Measurements from ENCODE around the gene POLR3B.
"Not testable (repeated sequence)": the region's sequence is repeated elsewhere in the genome, so short reads cannot be mapped to it uniquely, and the experiment has no call there.

POLR3B gene

DNA sequence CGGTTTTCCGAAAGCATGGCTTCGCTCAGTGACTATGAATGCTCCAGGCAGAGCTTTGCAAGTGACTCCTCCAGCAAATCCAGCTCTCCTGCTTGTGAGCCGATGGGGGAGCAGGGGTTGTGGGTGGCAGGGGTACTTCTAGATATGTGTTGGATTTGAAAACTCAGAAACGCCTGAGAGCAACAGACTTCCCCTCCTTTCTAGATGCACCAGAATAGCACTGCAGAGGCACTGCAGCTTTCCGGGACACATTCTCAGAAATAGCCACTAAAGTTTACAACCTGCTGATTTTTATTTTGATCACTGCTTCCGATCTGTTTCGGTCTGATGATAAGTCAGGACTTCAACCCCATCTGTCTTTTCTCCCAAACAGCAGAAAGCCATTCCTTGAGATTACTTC, 46.4 kb upstream of the POLR3B start:
- Histone ChIP-seq H3K9me3 (no peaks in the 10 kb centered on the region), H3K36me3 (no peaks in the 10 kb centered on the region), H3K27me3 (peaks cover 3% of the 10 kb centered on the region; the same call in 1 of the 2 replicates), H3K4me1 (no peaks in the 10 kb centered on the region), H3K4me3 (ENCODE audit: low read depth, low read length) (no peak overlapping the region)
- DNase-seq: no peak
- TF ChIP-seq, protein P1, sequence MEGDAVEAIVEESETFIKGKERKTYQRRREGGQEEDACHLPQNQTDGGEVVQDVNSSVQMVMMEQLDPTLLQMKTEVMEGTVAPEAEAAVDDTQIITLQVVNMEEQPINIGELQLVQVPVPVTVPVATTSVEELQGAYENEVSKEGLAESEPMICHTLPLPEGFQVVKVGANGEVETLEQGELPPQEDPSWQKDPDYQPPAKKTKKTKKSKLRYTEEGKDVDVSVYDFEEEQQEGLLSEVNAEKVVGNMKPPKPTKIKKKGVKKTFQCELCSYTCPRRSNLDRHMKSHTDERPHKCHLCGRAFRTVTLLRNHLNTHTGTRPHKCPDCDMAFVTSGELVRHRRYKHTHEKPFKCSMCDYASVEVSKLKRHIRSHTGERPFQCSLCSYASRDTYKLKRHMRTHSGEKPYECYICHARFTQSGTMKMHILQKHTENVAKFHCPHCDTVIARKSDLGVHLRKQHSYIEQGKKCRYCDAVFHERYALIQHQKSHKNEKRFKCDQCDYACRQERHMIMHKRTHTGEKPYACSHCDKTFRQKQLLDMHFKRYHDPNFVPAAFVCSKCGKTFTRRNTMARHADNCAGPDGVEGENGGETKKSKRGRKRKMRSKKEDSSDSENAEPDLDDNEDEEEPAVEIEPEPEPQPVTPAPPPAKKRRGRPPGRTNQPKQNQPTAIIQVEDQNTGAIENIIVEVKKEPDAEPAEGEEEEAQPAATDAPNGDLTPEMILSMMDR (IDR thresholded peaks at IDR 0.05; ENCODE audit: low read depth, low read length): no peak

DNA sequence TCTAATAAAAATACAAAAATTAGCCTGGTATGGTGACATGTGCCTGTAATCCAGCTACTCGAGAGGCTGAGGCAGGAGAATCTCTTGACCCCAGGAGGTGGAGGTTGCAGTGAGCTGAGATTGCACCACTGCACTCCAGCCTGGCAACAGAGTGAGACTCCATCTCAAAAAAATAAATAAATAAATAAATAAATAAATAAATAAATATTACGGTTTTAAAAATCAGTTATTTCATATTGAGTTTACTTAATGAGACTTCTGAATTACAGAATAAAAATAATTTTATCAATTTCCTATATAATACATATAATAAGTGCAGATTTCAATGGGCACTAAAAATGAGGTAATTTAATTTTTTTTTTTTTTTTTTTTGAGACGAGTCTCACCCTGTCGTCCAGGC, 44.1 kb upstream of the POLR3B start:
- not testable (repeated sequence) for H3K4me1 ChIP-seq; H3K36me3 ChIP-seq; H3K4me3 ChIP-seq (ENCODE audit: low read depth, low read length); DNase-seq; H3K9me3 ChIP-seq; H3K27me3 ChIP-seq

DNA sequence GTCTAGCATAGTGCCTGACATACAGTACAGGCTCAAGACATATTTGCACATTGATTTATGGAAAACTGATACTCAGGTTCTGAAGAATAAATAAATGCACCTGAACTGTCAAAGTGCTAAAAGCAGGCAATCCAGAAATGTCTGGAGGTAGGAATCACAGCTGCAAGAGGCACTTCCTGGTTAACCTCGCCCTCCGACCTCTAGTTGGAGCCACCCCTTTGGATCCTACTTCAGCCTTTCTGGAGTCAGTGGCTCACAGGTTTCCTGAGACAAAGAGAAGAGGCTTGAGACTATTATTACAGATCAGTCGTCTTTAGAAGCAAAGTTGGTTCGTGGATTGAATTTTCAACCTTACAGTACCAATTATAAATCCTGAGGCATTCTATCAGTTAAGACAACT, 42.0 kb upstream of the POLR3B start:
- Histone ChIP-seq H3K4me3 (ENCODE audit: low read depth, low read length) (no peak overlapping the region), H3K27me3 (no peaks in the 10 kb centered on the region), H3K36me3 (no peaks in the 10 kb centered on the region), H3K4me1 (no peaks in the 10 kb centered on the region), H3K9me3 (no peaks in the 10 kb centered on the region)
- no peak for DNase-seq
- TF ChIP-seq, protein P1 (IDR thresholded peaks at IDR 0.05; ENCODE audit: low read depth, low read length): no peak

DNA sequence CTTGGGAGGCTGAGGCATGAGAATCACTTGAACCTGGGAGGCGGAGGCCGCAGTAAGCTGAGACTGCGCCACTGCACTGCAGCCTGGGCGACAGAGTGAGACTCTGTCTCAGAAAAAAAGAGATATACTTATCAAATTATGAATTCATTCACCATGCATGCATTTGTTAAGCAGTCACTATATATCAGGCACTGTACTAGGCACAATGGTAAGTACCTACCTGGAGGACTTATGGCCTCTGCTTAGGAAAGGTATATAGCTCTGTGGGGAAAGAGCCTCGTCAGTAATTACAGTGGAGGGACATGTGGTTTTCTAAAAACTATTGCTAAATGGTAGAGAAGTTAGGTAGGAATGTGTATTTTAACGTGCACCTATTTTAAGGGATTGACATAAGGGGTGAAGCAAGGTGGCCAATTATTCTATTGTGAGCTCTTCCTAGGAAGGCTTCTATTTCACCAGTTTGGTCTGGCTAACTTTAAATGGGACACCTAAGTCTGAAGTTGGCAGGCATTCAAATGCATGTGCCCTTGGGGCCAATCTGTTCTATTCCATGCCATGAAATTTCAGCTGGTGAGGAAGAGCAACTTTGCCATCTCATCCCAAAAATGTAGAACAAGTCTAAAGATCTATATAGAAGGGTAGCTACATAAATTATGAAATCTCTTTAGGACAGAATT, 40.0 kb upstream of the POLR3B start:
- no peak overlapping the region for H3K4me3 ChIP-seq (ENCODE audit: low read depth, low read length)
- no peaks in the 10 kb centered on the region for H3K36me3 ChIP-seq
- DNase-seq: no peak
- TF ChIP-seq, protein P1 (IDR thresholded peaks at IDR 0.05; ENCODE audit: low read depth, low read length): no peak
- no peaks in the 10 kb centered on the region for H3K9me3 ChIP-seq
- H3K27me3 ChIP-seq: no peaks in the 10 kb centered on the region
- H3K4me1 ChIP-seq: no peaks in the 10 kb centered on the region

DNA sequence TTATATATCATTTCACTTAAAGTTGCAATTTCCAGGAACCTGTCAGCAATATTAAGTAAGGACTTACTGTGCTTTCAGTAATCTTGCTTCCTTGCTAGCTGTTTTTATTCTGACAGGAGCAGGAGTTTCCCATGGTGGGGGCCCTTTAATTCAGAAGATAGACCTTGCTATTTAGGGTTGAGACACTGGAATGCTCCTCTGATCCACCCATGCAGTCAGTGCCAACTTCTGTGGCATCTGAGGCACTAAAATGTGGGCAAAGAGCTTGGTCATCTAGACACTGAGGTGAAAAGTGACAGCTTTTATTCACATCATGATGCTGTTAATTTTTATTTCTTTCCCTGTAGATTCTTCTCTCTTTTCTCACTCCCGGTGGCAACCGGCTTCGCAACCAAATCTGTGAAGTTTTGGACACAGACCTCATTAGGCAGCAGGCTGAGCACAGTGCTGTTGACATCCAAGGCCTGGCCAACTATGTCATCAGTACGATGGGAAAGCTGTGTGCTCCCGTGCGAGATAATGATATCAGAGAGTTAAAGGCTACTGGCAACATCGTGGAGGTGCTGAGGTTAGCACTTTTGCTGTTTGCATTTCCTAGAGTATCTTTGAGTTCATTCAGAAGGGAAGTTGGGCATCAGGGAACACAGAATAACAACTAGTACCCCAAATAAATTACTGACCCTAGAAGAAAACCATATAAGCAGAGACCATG, 36.3 kb upstream of the POLR3B start:
- no peak for DNase-seq
- Histone ChIP-seq H3K4me3 (ENCODE audit: low read depth, low read length) (no peak overlapping the region), H3K27me3 (no peaks in the 10 kb centered on the region), H3K36me3 (no peaks in the 10 kb centered on the region), H3K4me1 (no peaks in the 10 kb centered on the region), H3K9me3 (no peaks in the 10 kb centered on the region)
- TF ChIP-seq, protein P1 (IDR thresholded peaks at IDR 0.05; ENCODE audit: low read depth, low read length): no peak

DNA sequence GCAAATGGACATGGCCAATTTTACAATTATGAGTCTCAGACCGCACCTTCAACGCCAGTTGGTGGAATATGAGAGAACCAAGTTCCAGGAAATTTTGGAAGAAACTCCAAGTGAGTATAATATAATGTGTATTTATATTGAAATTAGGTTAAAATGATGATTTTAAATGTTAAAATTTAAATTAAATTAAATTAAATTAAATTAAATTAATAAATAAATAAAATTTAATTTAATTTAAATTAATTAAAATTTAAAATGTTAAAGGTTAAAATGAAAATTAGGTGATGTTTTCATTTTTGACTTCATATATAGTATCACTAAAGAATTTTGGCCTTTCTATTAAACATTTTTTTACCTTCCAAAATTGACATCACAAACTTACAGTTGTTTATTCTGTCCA, 34.0 kb upstream of the POLR3B start:
- Histone ChIP-seq H3K4me3 (ENCODE audit: low read depth, low read length) (no peak overlapping the region), H3K36me3 (no peaks in the 10 kb centered on the region), H3K9me3 (no peaks in the 10 kb centered on the region), H3K4me1 (no peaks in the 10 kb centered on the region), H3K27me3 (no peaks in the 10 kb centered on the region)
- TF ChIP-seq, protein P1 (IDR thresholded peaks at IDR 0.05; ENCODE audit: low read depth, low read length): no peak
- DNase-seq: no peak

Data from BE2C (cell line).